HCT116 (cell line): ENCODE measurements around the gene TMEM198. TPM values are rescaled to one million over a fixed set of nuclear protein-coding genes. Genes with fewer than 3 reads are reported as not detected.

Experiments used
- ATAC-seq: fragments of 200-7000 bp; cut with Tn5 transposase; 2 replicates; pipeline ENCODE4 v1.9.1; 2020; ENCODE audit warnings: mild to moderate bottlenecking, moderate library complexity
- BruUV-seq: library from RNA; stranded (reverse); fragments of 400-500 nt; replicated peaks from 2 replicates; lab custom pipeline; 2021; lab: Mats Ljungman, UMichigan
- CTCF ChIA-PET: fragments of 300-600 bp; sonication (Branson Sonifier 250); formaldehyde crosslinking; loops from one replicate; lab custom pipeline; 2021; ENCODE audit warnings: antibody characterized with exemption; lab: Charles Lee
- POLR2A ChIA-PET: fragments of 300-600, 350-600 bp; sonication (Branson Sonifier 250); formaldehyde crosslinking; loops from one replicate; lab custom pipeline; 2021; ENCODE audit warnings: antibody characterized with exemption; lab: Charles Lee
- RAD21 ChIA-PET, 2 experiments: fragments of 300-600 bp; sonication (Branson Sonifier 250); formaldehyde crosslinking; loops; one replicate each; lab custom pipeline; 2023; ENCODE audit warnings: low total read pairs in 2 of 2; ENCODE audit not compliant: uncharacterized antibody in 2 of 2, unreplicated experiment in 2 of 2, low non-redundant PET in 1 of 2; lab: Charles Lee
- DNase-seq: peaks from one replicate; pipeline ENCODE4 v3.0.0-alpha.2; 2010; ENCODE audit warnings: low read depth, low spot score
- H2AFZ ChIP-seq: fragments of 200-600 bp; shearing (Covaris generic), sonication (generic); 2 replicates; pipeline ENCODE4 v1.6.1; 2017; ENCODE audit warnings: low read depth, mixed run types, mixed read lengths, antibody characterized with exemption, low read length; ENCODE audit not compliant: poor library complexity, severe bottlenecking
- H3K27ac ChIP-seq: 2 replicates; pipeline ENCODE4 v1.5.1; 2012; ENCODE audit warnings: low read depth, low read length
- H3K27me3 ChIP-seq: fragments of 200-600 bp; sonication (generic); 2 replicates; pipeline ENCODE4 v1.6.1; 2016; ENCODE audit warnings: mixed run types, low read length, mixed read lengths; ENCODE audit not compliant: insufficient read depth
- H3K36me3 ChIP-seq, 2 experiments: fragments of 200-500 bp in 1 of 2; fragments of 200-600 bp in 1 of 2; sonication (Bioruptor generic) in 1 of 2; sonication (generic) in 1 of 2; 2 replicates each; pipeline versions ENCODE4 v1.5.1 to v1.6.1; 2014 to 2016; ENCODE audit warnings: low read length in 2 of 2, inconsistent platforms in 1 of 2, mixed read lengths in 1 of 2, mixed run types in 1 of 2; ENCODE audit not compliant: insufficient read depth in 2 of 2, control insufficient read depth in 1 of 2
- H3K4me1 ChIP-seq, 2 experiments: fragments of 200-600 bp in 1 of 2; sonication (generic) in 1 of 2; 2 replicates each; pipeline versions ENCODE4 v1.5.1 to v1.6.1; 2012 to 2017; ENCODE audit warnings: low read length in 2 of 2, inconsistent platforms in 1 of 2, mild to moderate bottlenecking in 1 of 2, mixed read lengths in 1 of 2, mixed run types in 1 of 2, moderate library complexity in 1 of 2; ENCODE audit not compliant: insufficient read depth in 2 of 2, control insufficient read depth in 1 of 2
- H3K4me2 ChIP-seq: fragments of 200-600 bp; sonication (generic); 2 replicates; pipeline ENCODE4 v1.6.1; 2017; ENCODE audit warnings: mixed run types, low read length, mixed read lengths
- H3K4me3 ChIP-seq, 2 experiments: fragments of 200-600 bp in 1 of 2; sonication (generic) in 1 of 2; replicated peaks in 1 of 2; 2 replicates each; pipeline ENCODE4 v1.5.1; 2011 to 2016; ENCODE audit warnings: low read length in 2 of 2, control low read depth in 1 of 2, low read depth in 1 of 2, mild to moderate bottlenecking in 1 of 2, mixed read lengths in 1 of 2, mixed run types in 1 of 2
- H3K79me2 ChIP-seq: fragments of 200-600 bp; sonication (generic); 2 replicates; pipeline ENCODE4 v1.6.1; 2017; ENCODE audit warnings: mild to moderate bottlenecking, mixed run types, low read length, moderate library complexity, mixed read lengths; ENCODE audit not compliant: insufficient read depth
- H3K9ac ChIP-seq: fragments of 200-600 bp; sonication (generic); 2 replicates; pipeline ENCODE4 v1.6.1; 2016; ENCODE audit warnings: low read length, mixed read lengths
- H3K9me2 ChIP-seq: fragments of 200-600 bp; sonication (generic), shearing (Covaris generic); 2 replicates; pipeline ENCODE4 v1.6.1; 2017; ENCODE audit warnings: mixed run types, mild to moderate bottlenecking, moderate library complexity; ENCODE audit not compliant: insufficient read depth
- H3K9me3 ChIP-seq, 2 experiments: fragments of 200-500 bp in 1 of 2; fragments of 200-600 bp in 1 of 2; sonication (Bioruptor generic) in 1 of 2; sonication (generic) in 1 of 2; 2 replicates each; pipeline ENCODE4 v1.6.1; 2014 to 2017; ENCODE audit warnings: low read length in 2 of 2, mixed read lengths in 2 of 2, inconsistent platforms in 1 of 2, low read depth in 1 of 2, mild to moderate bottlenecking in 1 of 2, mixed run types in 1 of 2, moderate library complexity in 1 of 2; ENCODE audit not compliant: control insufficient read depth in 1 of 2, insufficient read depth in 1 of 2
- H4K20me1 ChIP-seq: fragments of 200-600 bp; sonication (generic), shearing (Covaris generic); 2 replicates; pipeline ENCODE4 v1.6.1; 2017; ENCODE audit warnings: mixed run types, mild to moderate bottlenecking, moderate library complexity; ENCODE audit not compliant: insufficient read depth
- ATF3 ChIP-seq: IDR thresholded peaks from 2 replicates; pipeline ENCODE4 v1.6.1; 2012
- EGR1 ChIP-seq: IDR thresholded peaks from 2 replicates; pipeline ENCODE4 v1.6.1; 2012; ENCODE audit warnings: low read depth
- ELF1 ChIP-seq: IDR thresholded peaks from 2 replicates; pipeline ENCODE4 v1.6.1; 2012; ENCODE audit warnings: low read depth, borderline replicate concordance
- EZH2 ChIP-seq: fragments of 200-600 bp; sonication (generic); IDR thresholded peaks from 2 replicates; pipeline ENCODE4 v1.6.1; 2017; ENCODE audit warnings: antibody characterized with exemption, mixed run types
- JUND ChIP-seq: IDR thresholded peaks from 2 replicates; pipeline ENCODE4 v1.6.1; 2012
- RAD21 ChIP-seq: IDR thresholded peaks from 2 replicates; pipeline ENCODE4 v1.6.1; 2012; ENCODE audit warnings: low read depth, mild to moderate bottlenecking
- SIN3A ChIP-seq: IDR thresholded peaks from 2 replicates; pipeline ENCODE4 v1.6.1; 2012; ENCODE audit warnings: low read depth
- SP1 ChIP-seq: IDR thresholded peaks from 2 replicates; pipeline ENCODE4 v1.6.1; 2012; ENCODE audit warnings: low read depth
- SRF ChIP-seq: IDR thresholded peaks from 2 replicates; pipeline ENCODE4 v1.6.1; 2012; ENCODE audit warnings: low read depth
- ZBTB33 ChIP-seq: IDR thresholded peaks from 2 replicates; pipeline ENCODE4 v1.6.1; 2011; ENCODE audit warnings: mild to moderate bottlenecking, low read length, moderate library complexity; ENCODE audit not compliant: insufficient replicate concordance; ENCODE audit errors: extremely low read depth
- intact Hi-C: fragments of 100-400 bp; cut with micrococcal nuclease; formaldehyde crosslinking; loops from 2 replicates; pipeline ENCODE4 v1.10.0; 2022
- total RNA-seq: library from RNA; stranded (reverse); gene quantifications from one replicate; pipeline ENCODE4 v1.2.1, GENCODE V29; 2021; ENCODE audit not compliant: unreplicated experiment

TMEM198 gene
- total RNA-seq, 1 experiment from 2014 or later, result 2.1 TPM

GRCh38 chr2:219512524-219513216 lies 31.2 kb upstream of the TMEM198 start:
- intact Hi-C loops, result no loop called here
- no peaks in the 10 kb centered on the region for H3K27me3 ChIP-seq
- CTCF ChIA-PET, result interaction anchor here (1.2 to 1.8 kb wide), 3 partner anchors 14 to 17 kb away, joined by 5 to 7 read pairs (median 5); partner anchors contain the start of gene GMPPA

More at GRCh38 chr2:219512524-219513216, 31.2 kb upstream of the TMEM198 start:
- Histone ChIP-seq H3K4me2 (no peak overlapping the region), H4K20me1 (no peaks in the 10 kb centered on the region), H3K4me1 (peaks cover 0 to 19% of the 10 kb centered on the region in 2 experiments; a peak in 2 of 4 replicates), H2AFZ (no peak overlapping the region), H3K79me2 (no peaks in the 10 kb centered on the region), H3K4me3 (no peak overlapping the region), H3K27ac (no peak overlapping the region), H3K9ac (no peak overlapping the region), H3K36me3 (no peaks in the 10 kb centered on the region), H3K9me2 (no peaks in the 10 kb centered on the region), H3K9me3 (no peaks in the 10 kb centered on the region)
- ATAC-seq, result no peak
- ChIA-PET RAD21 (no interaction called here), POLR2A (no interaction called here)
- no peak for TF ChIP-seq JUND
- no peak for TF ChIP-seq RAD21
- TF ChIP-seq ZBTB33, result no peak
- TF ChIP-seq ATF3, result no peak
- TF ChIP-seq ELF1, result no peak
- no peak for TF ChIP-seq EGR1
- no peak for TF ChIP-seq SIN3A
- TF ChIP-seq SP1, result no peak
- no peak for TF ChIP-seq EZH2
- TF ChIP-seq SRF, result no peak
- BruUV-seq, result no TSS peak
- no peak for DNase-seq
